G401 (cell line): ENCODE data around the gene CAMK2N1. TPM values are rescaled to one million over a fixed set of nuclear protein-coding genes. Genes with fewer than 3 reads are reported as not detected.
A peak's percentile ranks its signal among the peaks of the same experiment; 100 is the strongest.
"Not testable (repeated sequence)": the region's sequence is repeated elsewhere in the genome, so short reads cannot be mapped to it uniquely, and the experiment has no call there.

ENCODE experiments used
- DNase-seq: peaks from one replicate; pipeline ENCODE4 v3.0.0-alpha.2; 2015; ENCODE audit warnings: low spot score
- in situ Hi-C: cut with HindIII; loops from 2 replicates; pipeline ENCODE4 v1.10.0; 2016; ENCODE audit warnings: low sequenced_read_pairs, mixed read lengths
- total RNA-seq: library from RNA; depleted of rRNA; stranded (reverse); fragments of >200 nt; shearing (Covaris generic); gene quantifications from 2 replicates; pipeline ENCODE4 v1.2.3, GENCODE V29; 2014; rRNA removed

The CAMK2N1 gene
- not detected in 2 replicates for total RNA-seq

- peak; percentile 60 for DNase-seq
- in situ Hi-C loops, result no loop called here
These were observed at the start of gene CAMK2N1 for GRCh38 chr1:20485527-20486456. TSS of gene CAMK2N1 (minus strand) at chr1:20486210. CDS start at chr1:20485379, 831 bp downstream.

- in situ Hi-C loops, result no loop called here
- DNase-seq, result no peak
These were observed 48.8 kb upstream of the CAMK2N1 start for GRCh38 chr1:20534659-20535417.

- no peak for DNase-seq
- in situ Hi-C loops, result no loop called here
These were observed 47.6 kb upstream of the CAMK2N1 start for GRCh38 chr1:20533635-20534034.

GRCh38 chr1:20530901-20531300 is 44.9 kb upstream of the CAMK2N1 start:
- DNase-seq, result no peak
- in situ Hi-C loops, result no loop called here

- DNase-seq, result no peak
- in situ Hi-C loops, result no loop called here
These were observed 44.3 kb upstream of the CAMK2N1 start for GRCh38 chr1:20530306-20530705.

GRCh38 chr1:20528221-20528620 is 42.2 kb upstream of the CAMK2N1 start:
- in situ Hi-C loops, result no loop called here
- no peak for DNase-seq

GRCh38 chr1:20526267-20526666 is 40.3 kb upstream of the CAMK2N1 start:
- no peak for DNase-seq
- in situ Hi-C loops, result no loop called here

GRCh38 chr1:20521960-20522861 is 36.2 kb upstream of the CAMK2N1 start:
- DNase-seq, result peak; percentile 86
- in situ Hi-C loops, result no loop called here

- DNase-seq, in situ Hi-C loops: not testable (repeated sequence)
These were observed 33.7 kb upstream of the CAMK2N1 start for GRCh38 chr1:20519609-20520262.

- in situ Hi-C loops, result no loop called here
These were observed 25.8 kb upstream of the CAMK2N1 start for GRCh38 chr1:20511518-20512428.

GRCh38 chr1:20508411-20508771 is 22.4 kb upstream of the CAMK2N1 start:
- no peak for DNase-seq
- in situ Hi-C loops, result no loop called here

More at GRCh38 chr1:20511518-20512428, 25.8 kb upstream of the CAMK2N1 start:
- no peak for DNase-seq

- DNase-seq, result peak; percentile 94
- in situ Hi-C loops, result no loop called here
These were observed 21.8 kb upstream of the CAMK2N1 start, which contains the start of gene MUL1 for GRCh38 chr1:20507564-20508410. TSS of gene MUL1 (minus strand) at chr1:20508151. CDS start at chr1:20508024, 127 bp downstream.

- DNase-seq, result no peak
- in situ Hi-C loops, result no loop called here
These were observed 21.2 kb upstream of the CAMK2N1 start for GRCh38 chr1:20507248-20507563.

- DNase-seq, result no peak
- in situ Hi-C loops, result no loop called here
These were observed 19.5 kb upstream of the CAMK2N1 start for GRCh38 chr1:20505488-20505887.

- DNase-seq, result no peak
- in situ Hi-C loops, result no loop called here
These were observed 14.7 kb upstream of the CAMK2N1 start for GRCh38 chr1:20500716-20501115.

GRCh38 chr1:20499718-20500117 is 13.7 kb upstream of the CAMK2N1 start:
- DNase-seq, result no peak
- in situ Hi-C loops, result no loop called here

- DNase-seq, result no peak
- in situ Hi-C loops, result no loop called here
These were observed 13.1 kb upstream of the CAMK2N1 start for GRCh38 chr1:20499105-20499504.
